ENCODE results near the gene SCN9A.
"Not testable (repeated sequence)": the region's sequence is repeated elsewhere in the genome, so short reads cannot be mapped to it uniquely, and the experiment has no call there.

Gene SCN9A

GRCh38 chr2:166375736-166376487 lies at the start of gene SCN9A:
Gene SCN9A, minus strand, starts transcription at chr2:166375944. Its CDS starts 64,188 bp downstream, at chr2:166311756.
- no peak for DNase-seq (ENCODE audit: low read depth)

- DNase-seq (ENCODE audit: low read depth): no peak
These were observed 49.1 kb upstream of the SCN9A start for GRCh38 chr2:166424841-166425240.

GRCh38 chr2:166419616-166419934 lies 43.8 kb upstream of the SCN9A start:
- no peak for DNase-seq (ENCODE audit: low read depth)

GRCh38 chr2:166418853-166419615 lies 43.3 kb upstream of the SCN9A start:
- DNase-seq (ENCODE audit: low read depth): no peak

- no peak for DNase-seq (ENCODE audit: low read depth)
These were observed 41.9 kb upstream of the SCN9A start for GRCh38 chr2:166417669-166418068.

- DNase-seq (ENCODE audit: low read depth): no peak
These were observed 37.5 kb upstream of the SCN9A start for GRCh38 chr2:166413255-166413654.

- DNase-seq (ENCODE audit: low read depth): no peak
These were observed 35.9 kb upstream of the SCN9A start for GRCh38 chr2:166411473-166412230.

GRCh38 chr2:166410828-166411472 lies 35.2 kb upstream of the SCN9A start:
- no peak for DNase-seq (ENCODE audit: low read depth)

GRCh38 chr2:166407746-166408145 lies 32.0 kb upstream of the SCN9A start:
- DNase-seq (ENCODE audit: low read depth): not testable (repeated sequence)

GRCh38 chr2:166406374-166406773 lies 30.6 kb upstream of the SCN9A start:
- DNase-seq (ENCODE audit: low read depth): no peak

GRCh38 chr2:166405569-166405926 lies 29.8 kb upstream of the SCN9A start:
- no peak for DNase-seq (ENCODE audit: low read depth)

GRCh38 chr2:166404831-166405568 lies 29.3 kb upstream of the SCN9A start:
- no peak for DNase-seq (ENCODE audit: low read depth)

GRCh38 chr2:166394245-166394644 lies 18.5 kb upstream of the SCN9A start:
- DNase-seq (ENCODE audit: low read depth): no peak

GRCh38 chr2:166393008-166393407 lies 17.3 kb upstream of the SCN9A start:
- no peak for DNase-seq (ENCODE audit: low read depth)

GRCh38 chr2:166388481-166389070 lies 12.8 kb upstream of the SCN9A start:
- no peak for DNase-seq (ENCODE audit: low read depth)

GRCh38 chr2:166385313-166385712 lies 9.6 kb upstream of the SCN9A start:
- DNase-seq (ENCODE audit: low read depth): no peak

GRCh38 chr2:166384774-166385173 lies 9.0 kb upstream of the SCN9A start:
- DNase-seq (ENCODE audit: low read depth): no peak

- DNase-seq (ENCODE audit: low read depth): no peak
These were observed 6.7 kb upstream of the SCN9A start for GRCh38 chr2:166382448-166382847.

- no peak for DNase-seq (ENCODE audit: low read depth)
These were observed 4.9 kb upstream of the SCN9A start for GRCh38 chr2:166380615-166381014.

GRCh38 chr2:166376873-166377272 lies 1.1 kb upstream of the SCN9A start:
- no peak for DNase-seq (ENCODE audit: low read depth)

GRCh38 chr2:166376488-166376828 lies 714 bp upstream of the SCN9A start:
- no peak for DNase-seq (ENCODE audit: low read depth)
